Stomach (tissue), 4 donors: Measurements from ENCODE around the gene ANKRD40CL.

Experiments
- EP300 ChIP-seq: sonication (generic); formaldehyde crosslinking; IDR thresholded peaks from one replicate; pipeline ENCODE4 v1.6.1; 2017; ENCODE audit warnings: antibody characterized with exemption
- POLR2A ChIP-seq, 4 donors: fragments of 450-650 bp; IDR thresholded peaks; one replicate each; pipeline ENCODE4 v1.6.1; 2016; ENCODE audit warnings: antibody characterized with exemption in 4 of 4, control low read depth in 2 of 4, mild to moderate bottlenecking in 1 of 4, moderate library complexity in 1 of 4
- POLR2AphosphoS5 ChIP-seq, 3 donors: sonication (generic); formaldehyde crosslinking; IDR thresholded peaks; one replicate each; pipeline ENCODE4 v1.6.1; 2016; ENCODE audit warnings: antibody characterized with exemption in 3 of 3
- TF ChIP-seq, protein P1 (sequence below), 7 experiments: fragments of 450-650 bp in 4 of 7; fragments of 200-600 bp in 3 of 7; sonication (generic) in 3 of 7; IDR thresholded peaks; one replicate each; pipeline ENCODE4 v1.5.1; 2016 to 2019; ENCODE audit warnings: antibody characterized with exemption in 7 of 7, control low read depth in 2 of 7, mild to moderate bottlenecking in 1 of 7

- TF ChIP-seq, protein P1, sequence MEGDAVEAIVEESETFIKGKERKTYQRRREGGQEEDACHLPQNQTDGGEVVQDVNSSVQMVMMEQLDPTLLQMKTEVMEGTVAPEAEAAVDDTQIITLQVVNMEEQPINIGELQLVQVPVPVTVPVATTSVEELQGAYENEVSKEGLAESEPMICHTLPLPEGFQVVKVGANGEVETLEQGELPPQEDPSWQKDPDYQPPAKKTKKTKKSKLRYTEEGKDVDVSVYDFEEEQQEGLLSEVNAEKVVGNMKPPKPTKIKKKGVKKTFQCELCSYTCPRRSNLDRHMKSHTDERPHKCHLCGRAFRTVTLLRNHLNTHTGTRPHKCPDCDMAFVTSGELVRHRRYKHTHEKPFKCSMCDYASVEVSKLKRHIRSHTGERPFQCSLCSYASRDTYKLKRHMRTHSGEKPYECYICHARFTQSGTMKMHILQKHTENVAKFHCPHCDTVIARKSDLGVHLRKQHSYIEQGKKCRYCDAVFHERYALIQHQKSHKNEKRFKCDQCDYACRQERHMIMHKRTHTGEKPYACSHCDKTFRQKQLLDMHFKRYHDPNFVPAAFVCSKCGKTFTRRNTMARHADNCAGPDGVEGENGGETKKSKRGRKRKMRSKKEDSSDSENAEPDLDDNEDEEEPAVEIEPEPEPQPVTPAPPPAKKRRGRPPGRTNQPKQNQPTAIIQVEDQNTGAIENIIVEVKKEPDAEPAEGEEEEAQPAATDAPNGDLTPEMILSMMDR (IDR thresholded peaks at IDR 0.05), result no peak
- TF ChIP-seq POLR2A (IDR thresholded peaks at IDR 0.05), result no peak
- TF ChIP-seq EP300, result no peak
- TF ChIP-seq POLR2AphosphoS5 (IDR thresholded peaks at IDR 0.05), result no peak
These were observed 38.9 kb upstream of the ANKRD40CL start for GRCh38 chr17:50806141-50806643.
